Chondrocyte (in vitro differentiated cells): ENCODE measurements around the gene UHRF1. TPM values are rescaled to one million over a fixed set of nuclear protein-coding genes. Genes with fewer than 3 reads are reported as not detected.
"Not testable (repeated sequence)": the region's sequence is repeated elsewhere in the genome, so short reads cannot be mapped to it uniquely, and the experiment has no call there.

ENCODE experiments used
- DNase-seq: peaks from one replicate; pipeline ENCODE4 v3.0.0; 2021; ENCODE audit warnings: mixed read lengths, low spot score
- H3K27ac Mint-ChIP-seq: one replicate; pipeline ENCODE4 v1.8.0; 2021; ENCODE audit warnings: mild to moderate bottlenecking, moderate library complexity, mixed read lengths; ENCODE audit not compliant: unreplicated experiment
- H3K27me3 Mint-ChIP-seq: 2 replicates; pipeline ENCODE4 v1.8.0; 2021; ENCODE audit warnings: low read depth, mixed read lengths
- H3K36me3 Mint-ChIP-seq: 2 replicates; pipeline ENCODE4 v1.8.0; 2021; ENCODE audit warnings: low read depth, mixed read lengths
- H3K4me1 Mint-ChIP-seq: 2 replicates; pipeline ENCODE4 v1.8.0; 2021; ENCODE audit warnings: low read depth, mild to moderate bottlenecking, mixed read lengths
- H3K4me3 Mint-ChIP-seq: one replicate; pipeline ENCODE4 v1.8.0; 2021; ENCODE audit warnings: mild to moderate bottlenecking, moderate library complexity, mixed read lengths; ENCODE audit not compliant: unreplicated experiment
- H3K9me3 Mint-ChIP-seq: 2 replicates; pipeline ENCODE4 v1.8.0; 2021; ENCODE audit warnings: low read depth, mixed read lengths
- total RNA-seq: library from RNA; stranded (reverse); gene quantifications from 3 replicates; pipeline ENCODE4 v1.2.1, GENCODE V29; 2021
- TF ChIP-seq, protein P1 (sequence below): fragments of 200-600 bp; sonication (generic); IDR thresholded peaks from 2 replicates; pipeline ENCODE4 v1.5.0; 2021; ENCODE audit warnings: antibody characterized with exemption, mild to moderate bottlenecking, moderate library complexity

Gene UHRF1
- total RNA-seq, 1 donor from 2014 or later, result 17.4 TPM

DNA sequence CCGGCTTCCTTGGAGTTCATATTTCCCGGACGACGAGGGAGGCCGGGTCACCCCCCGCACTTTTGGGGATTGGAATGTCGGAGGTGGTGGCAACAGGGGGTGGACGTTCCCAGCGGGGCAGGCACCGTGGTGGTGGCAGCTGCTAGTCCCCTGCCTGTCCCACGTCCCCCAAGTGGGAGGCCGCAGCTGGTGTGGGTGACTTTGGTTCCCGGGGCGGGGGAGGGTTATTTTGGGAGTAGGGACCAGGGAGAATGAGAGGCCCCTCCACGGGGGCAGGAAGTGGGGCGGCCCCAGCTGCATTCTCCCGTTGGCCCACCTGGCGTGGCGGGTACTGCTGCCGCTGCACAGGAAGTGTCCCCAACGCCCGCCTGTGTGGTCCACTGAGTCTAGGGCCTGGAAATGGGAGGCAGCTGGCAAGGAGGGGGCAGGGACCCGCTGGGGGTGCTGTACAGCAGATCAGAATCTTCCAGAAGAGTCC, 30.8 kb upstream of the UHRF1 start:
- no peaks in the 10 kb centered on the region for H3K27me3 Mint-ChIP-seq
- peaks cover 8% of the 10 kb centered on the region for H3K4me1 Mint-ChIP-seq
- H3K4me3 Mint-ChIP-seq, result no peak overlapping the region
- TF ChIP-seq, protein P1, sequence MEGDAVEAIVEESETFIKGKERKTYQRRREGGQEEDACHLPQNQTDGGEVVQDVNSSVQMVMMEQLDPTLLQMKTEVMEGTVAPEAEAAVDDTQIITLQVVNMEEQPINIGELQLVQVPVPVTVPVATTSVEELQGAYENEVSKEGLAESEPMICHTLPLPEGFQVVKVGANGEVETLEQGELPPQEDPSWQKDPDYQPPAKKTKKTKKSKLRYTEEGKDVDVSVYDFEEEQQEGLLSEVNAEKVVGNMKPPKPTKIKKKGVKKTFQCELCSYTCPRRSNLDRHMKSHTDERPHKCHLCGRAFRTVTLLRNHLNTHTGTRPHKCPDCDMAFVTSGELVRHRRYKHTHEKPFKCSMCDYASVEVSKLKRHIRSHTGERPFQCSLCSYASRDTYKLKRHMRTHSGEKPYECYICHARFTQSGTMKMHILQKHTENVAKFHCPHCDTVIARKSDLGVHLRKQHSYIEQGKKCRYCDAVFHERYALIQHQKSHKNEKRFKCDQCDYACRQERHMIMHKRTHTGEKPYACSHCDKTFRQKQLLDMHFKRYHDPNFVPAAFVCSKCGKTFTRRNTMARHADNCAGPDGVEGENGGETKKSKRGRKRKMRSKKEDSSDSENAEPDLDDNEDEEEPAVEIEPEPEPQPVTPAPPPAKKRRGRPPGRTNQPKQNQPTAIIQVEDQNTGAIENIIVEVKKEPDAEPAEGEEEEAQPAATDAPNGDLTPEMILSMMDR, result no peak
- H3K9me3 Mint-ChIP-seq, result no peaks in the 10 kb centered on the region
- H3K36me3 Mint-ChIP-seq, result no peaks in the 10 kb centered on the region
- no peak for DNase-seq
- H3K27ac Mint-ChIP-seq, result peak overlapping the region; percentile 32

DNA sequence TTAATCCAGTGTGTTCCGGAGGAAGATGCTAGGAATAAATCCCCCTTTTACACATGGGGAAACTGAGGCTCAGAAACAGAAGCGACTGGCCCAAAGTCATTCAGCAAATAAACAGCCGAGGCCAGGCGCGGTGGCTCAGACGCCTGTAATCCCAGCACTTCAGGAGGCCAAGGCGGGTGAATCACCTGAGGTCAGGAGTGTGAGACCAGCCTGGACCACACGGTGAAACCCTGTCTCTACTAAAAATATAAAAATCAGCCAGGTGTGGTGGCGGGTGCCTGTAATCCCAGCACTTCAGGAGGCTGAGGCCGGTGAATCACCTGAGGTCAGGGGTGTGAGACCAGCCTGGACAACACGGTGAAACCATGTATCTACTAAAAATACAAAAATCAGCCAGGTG, 30.3 kb upstream of the UHRF1 start:
- Mint-ChIP-seq H3K36me3 (no peaks in the 10 kb centered on the region), H3K4me1 (peaks cover 8% of the 10 kb centered on the region), H3K27ac (no peak overlapping the region), H3K9me3 (no peaks in the 10 kb centered on the region), H3K4me3 (no peak overlapping the region), H3K27me3 (no peaks in the 10 kb centered on the region)
- no peak for DNase-seq
- TF ChIP-seq, protein P1, result no peak

DNA sequence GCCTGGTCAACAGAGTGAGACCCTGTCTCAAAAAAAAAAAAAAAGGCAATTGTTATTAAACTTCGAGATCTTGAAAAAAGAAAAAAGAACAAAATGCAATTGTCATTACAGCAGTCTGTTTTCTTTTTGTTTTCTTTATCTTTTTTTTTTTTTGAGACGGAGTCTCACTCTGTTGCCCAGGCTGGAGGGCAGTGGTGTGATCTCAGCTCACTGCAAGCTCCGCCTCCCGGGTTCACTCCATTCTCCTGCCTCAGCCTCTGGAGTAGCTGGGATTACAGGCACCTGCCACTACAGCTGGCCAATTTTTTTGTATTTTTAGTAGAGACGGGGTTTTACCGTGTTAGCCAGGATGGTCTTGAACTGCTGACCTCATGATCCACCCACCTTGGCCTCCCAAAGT, 26.4 kb upstream of the UHRF1 start:
- H3K4me1 Mint-ChIP-seq, H3K4me3 Mint-ChIP-seq, H3K27ac Mint-ChIP-seq, DNase-seq, H3K36me3 Mint-ChIP-seq, H3K27me3 Mint-ChIP-seq, H3K9me3 Mint-ChIP-seq: not testable (repeated sequence)

DNA sequence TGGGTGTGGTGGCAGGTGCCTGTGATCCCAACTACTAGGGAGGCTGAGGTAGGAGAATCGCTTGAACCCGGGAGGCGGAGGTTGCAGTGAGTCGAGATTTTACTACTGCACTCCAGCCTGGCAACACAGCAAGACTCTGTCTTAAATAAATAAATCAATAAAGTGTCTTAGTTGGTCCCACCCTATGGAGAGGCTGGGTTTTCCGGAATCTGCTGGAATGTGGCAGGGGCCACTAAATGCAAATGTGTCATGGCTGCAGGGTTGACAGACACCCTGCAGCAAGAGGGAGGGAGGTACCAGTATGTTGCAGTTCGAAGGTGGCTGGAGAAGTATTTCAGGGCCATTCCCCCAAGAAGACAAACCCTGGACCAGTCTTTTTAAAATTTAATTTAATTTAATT, 24.3 kb upstream of the UHRF1 start:
- H3K4me3 Mint-ChIP-seq, H3K4me1 Mint-ChIP-seq, H3K36me3 Mint-ChIP-seq, H3K27me3 Mint-ChIP-seq, DNase-seq, H3K9me3 Mint-ChIP-seq, H3K27ac Mint-ChIP-seq: not testable (repeated sequence)

DNA sequence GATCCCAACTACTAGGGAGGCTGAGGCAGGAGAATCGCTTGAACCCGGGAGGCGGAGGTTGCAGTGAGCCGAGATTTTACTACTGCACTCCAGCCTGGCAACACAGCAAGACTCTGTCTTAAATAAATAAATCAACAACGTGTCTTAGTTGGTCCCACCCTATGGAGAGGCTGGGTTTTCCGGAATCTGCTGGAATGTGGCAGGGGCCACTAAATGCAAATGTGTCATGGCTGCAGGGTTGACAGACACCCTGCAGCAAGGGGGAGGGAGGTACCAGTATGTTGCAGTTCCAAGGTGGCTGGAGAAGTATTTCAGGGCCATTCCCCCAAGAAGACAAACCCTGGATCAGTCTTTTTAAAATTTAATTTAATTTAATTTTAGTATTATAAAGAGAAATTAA, 21.5 kb upstream of the UHRF1 start:
- H3K27ac Mint-ChIP-seq, H3K9me3 Mint-ChIP-seq, H3K4me3 Mint-ChIP-seq, DNase-seq, H3K4me1 Mint-ChIP-seq, H3K36me3 Mint-ChIP-seq, H3K27me3 Mint-ChIP-seq: not testable (repeated sequence)

DNA sequence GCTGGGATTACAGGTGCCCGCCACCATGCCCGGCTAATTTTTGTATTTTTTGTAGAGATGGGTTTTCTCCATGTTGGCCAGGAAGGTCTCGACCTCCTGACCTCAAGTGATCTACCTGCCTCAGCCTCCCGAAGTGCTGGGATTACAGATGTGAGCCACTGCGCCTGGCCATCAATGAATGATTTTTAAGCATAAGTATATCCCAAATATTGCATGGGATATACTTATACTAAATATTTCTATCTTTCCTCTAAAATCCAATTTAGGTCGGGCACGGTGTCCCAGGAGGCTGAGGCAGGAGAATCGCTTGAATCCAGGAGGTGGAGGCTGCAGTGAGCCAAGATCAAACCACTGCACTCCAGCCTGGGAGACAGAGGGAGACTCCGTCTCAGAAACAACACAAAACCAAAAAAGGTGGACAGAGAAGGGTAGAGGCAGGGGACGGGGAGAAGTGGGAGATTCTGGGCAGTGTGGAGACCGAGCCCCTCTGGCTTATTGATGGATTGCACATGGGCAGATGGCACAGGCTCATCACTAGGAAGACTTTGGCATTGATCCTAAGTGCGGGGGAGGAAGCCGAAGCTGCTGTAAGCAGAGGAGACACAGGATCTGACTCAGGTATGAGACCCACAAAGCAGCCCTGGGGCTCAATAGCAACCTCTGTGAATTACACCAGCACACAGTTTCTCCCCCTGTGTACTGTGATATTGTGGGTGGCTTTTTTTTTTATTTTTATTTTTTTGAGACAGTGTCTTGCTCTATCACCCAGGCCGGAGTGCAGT, 20.1 kb upstream of the UHRF1 start:
- Mint-ChIP-seq H3K36me3 (no peaks in the 10 kb centered on the region), H3K27ac (no peak overlapping the region), H3K4me1 (no peaks in the 10 kb centered on the region), H3K27me3 (no peaks in the 10 kb centered on the region), H3K9me3 (no peaks in the 10 kb centered on the region), H3K4me3 (no peak overlapping the region)
- DNase-seq, result no peak
- TF ChIP-seq, protein P1, result no peak

DNA sequence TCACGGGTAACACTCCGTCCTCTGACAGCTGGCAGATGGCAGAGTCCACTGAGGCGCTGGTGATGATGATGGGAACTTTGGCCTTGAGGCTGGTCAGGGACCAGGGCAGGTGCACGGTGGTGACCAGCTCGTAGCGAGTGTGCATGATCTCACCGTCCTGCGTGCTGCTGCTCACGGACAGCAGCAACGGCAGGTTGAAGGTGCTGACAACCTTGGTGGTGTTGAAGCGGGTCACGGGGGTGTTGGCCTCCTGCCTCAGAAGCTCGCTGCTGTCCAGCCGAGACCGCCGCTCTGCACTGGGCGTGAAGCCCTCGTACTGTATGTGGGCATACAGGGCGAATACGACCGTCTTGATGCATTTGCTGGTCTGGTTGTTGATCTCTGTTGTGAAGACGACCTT, 18.2 kb upstream of the UHRF1 start:
- H3K4me3 Mint-ChIP-seq, result no peak overlapping the region
- no peaks in the 10 kb centered on the region for H3K9me3 Mint-ChIP-seq
- DNase-seq, result no peak
- H3K36me3 Mint-ChIP-seq, result no peaks in the 10 kb centered on the region
- no peaks in the 10 kb centered on the region for H3K27me3 Mint-ChIP-seq
- TF ChIP-seq, protein P1, result no peak
- H3K4me1 Mint-ChIP-seq, result no peaks in the 10 kb centered on the region
- H3K27ac Mint-ChIP-seq, result no peak overlapping the region

DNA sequence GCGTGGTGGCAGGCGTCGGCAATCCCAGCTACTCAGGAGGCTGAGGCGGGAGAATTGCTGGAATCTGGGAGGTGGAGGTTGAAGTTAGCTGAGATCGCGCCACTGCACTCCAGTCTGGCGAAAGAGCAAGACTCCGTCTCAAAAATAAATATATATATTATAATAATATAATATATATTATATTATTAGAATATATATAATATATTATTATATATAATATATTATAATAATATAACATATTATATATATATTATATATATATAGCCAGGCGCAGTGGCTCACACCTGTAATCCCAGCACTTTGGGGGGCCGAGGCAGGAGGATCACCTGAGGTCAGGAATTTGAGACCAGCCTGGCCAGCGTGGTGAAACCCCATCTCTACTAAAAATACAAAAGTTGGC, 16.3 kb upstream of the UHRF1 start:
- not testable (repeated sequence) for H3K36me3 Mint-ChIP-seq, H3K4me1 Mint-ChIP-seq

More for the DNA sequence above, 16.3 kb upstream of the UHRF1 start:
- H3K27ac Mint-ChIP-seq, H3K4me3 Mint-ChIP-seq, H3K9me3 Mint-ChIP-seq, DNase-seq, H3K27me3 Mint-ChIP-seq: not testable (repeated sequence)
